Liver (tissue), 3 donors: ENCODE measurements around the gene NUAK1.
A peak's percentile ranks its signal among the peaks of the same experiment; 100 is the strongest.

Source experiments
- CTCF ChIP-seq: fragments of 150-350 bp; IDR thresholded peaks from 2 replicates; pipeline ENCODE4 v1.5.1; 2017; ENCODE audit warnings: improper control_type of control experiment, low read depth, low read length; ENCODE audit not compliant: missing input control
- EGR1 ChIP-seq, 2 donors: IDR thresholded peaks; 2 replicates each; pipeline ENCODE4 v1.6.1; 2016 to 2018; ENCODE audit warnings: antibody characterized with exemption in 2 of 2, low read depth in 2 of 2
- GABPA ChIP-seq, 2 donors: IDR thresholded peaks in 1 of 2; conservative IDR thresholded peaks in 1 of 2; 2 replicates each; pipeline ENCODE4 v1.6.1; 2016; ENCODE audit warnings: antibody characterized with exemption in 2 of 2, mild to moderate bottlenecking in 1 of 2, moderate library complexity in 1 of 2
- RAD21 ChIP-seq, 2 donors: IDR thresholded peaks; 2 replicates each; pipeline ENCODE4 v1.6.1; 2016; ENCODE audit warnings: antibody characterized with exemption in 2 of 2, mild to moderate bottlenecking in 2 of 2
- REST ChIP-seq: IDR thresholded peaks from 2 replicates; pipeline ENCODE4 v1.6.1; 2016; ENCODE audit warnings: antibody characterized with exemption, mild to moderate bottlenecking
- SP1 ChIP-seq: IDR thresholded peaks from 2 replicates; pipeline ENCODE4 v1.6.1; 2018; ENCODE audit warnings: antibody characterized with exemption, mild to moderate bottlenecking
- TAF1 ChIP-seq: conservative IDR thresholded peaks from 2 replicates; pipeline ENCODE4 v1.6.1; 2016; ENCODE audit warnings: antibody characterized with exemption, mild to moderate bottlenecking
- TF ChIP-seq, protein P1 (sequence below): IDR thresholded peaks from 2 replicates; pipeline ENCODE4 v1.6.1; 2016; ENCODE audit warnings: antibody characterized with exemption
- TF ChIP-seq, protein P2 (sequence below): IDR thresholded peaks from 2 replicates; pipeline ENCODE4 v1.6.1; 2016; ENCODE audit warnings: antibody characterized with exemption
- donor health status: healthy.
- donor health status: healthy.

- TF ChIP-seq CTCF (no peak), RAD21 (IDR thresholded peaks at IDR 0.05) (peak; percentile 59 to 71), REST (peak; percentile 83), EGR1 (IDR thresholded peaks at IDR 0.05; ENCODE audit: low read depth in 2 of 2) (peak in 1 of 2 donors; percentile 11), TAF1 (peak; percentile 43), GABPA (IDR thresholded peaks at IDR 0.05 in 1 of 2, conservative IDR thresholded peaks at IDR 0.05 in 1 of 2) (no peak), SP1 (peak; percentile 61)
- TF ChIP-seq, protein P1, sequence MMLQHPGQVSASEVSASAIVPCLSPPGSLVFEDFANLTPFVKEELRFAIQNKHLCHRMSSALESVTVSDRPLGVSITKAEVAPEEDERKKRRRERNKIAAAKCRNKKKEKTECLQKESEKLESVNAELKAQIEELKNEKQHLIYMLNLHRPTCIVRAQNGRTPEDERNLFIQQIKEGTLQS, result no peak
- TF ChIP-seq, protein P2, sequence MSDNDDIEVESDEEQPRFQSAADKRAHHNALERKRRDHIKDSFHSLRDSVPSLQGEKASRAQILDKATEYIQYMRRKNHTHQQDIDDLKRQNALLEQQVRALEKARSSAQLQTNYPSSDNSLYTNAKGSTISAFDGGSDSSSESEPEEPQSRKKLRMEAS, result peak; percentile 79
Observed at GRCh38 chr12:106096376-106096775, 42.4 kb downstream of the NUAK1 start.
